Measurements from ENCODE around the gene MUSTN1. TPM values are rescaled to one million over a fixed set of nuclear protein-coding genes. Genes with fewer than 3 reads are reported as not detected.

Gene MUSTN1
- total RNA-seq, 1 donor from 2014 or later, result not detected

GRCh38 chr3:52852419-52852818, 17.6 kb upstream of the MUSTN1 start:
- no peak overlapping the region for H3K27ac ChIP-seq (ENCODE audit: low read depth, low read length)
- Mint-ChIP-seq H3K4me1 (ENCODE audit: low read depth, unreplicated experiment) (peaks cover 6% of the 10 kb centered on the region), H3K27ac (ENCODE audit: unreplicated experiment) (no peak overlapping the region), H3K36me3 (ENCODE audit: low read depth, unreplicated experiment) (peaks cover 3% of the 10 kb centered on the region), H3K4me3 (ENCODE audit: unreplicated experiment) (no peak overlapping the region), H3K27me3 (ENCODE audit: low read depth, unreplicated experiment) (no peaks in the 10 kb centered on the region), H3K9me3 (ENCODE audit: unreplicated experiment) (no peaks in the 10 kb centered on the region)
- DNase-seq (ENCODE audit: low read depth) (no peak), FAIRE-seq (no peak)
- no peak overlapping the region for H3K4me2 ChIP-seq (ENCODE audit: low read length)
- no peak overlapping the region for H3K9ac ChIP-seq (ENCODE audit: low read length)
- TF ChIP-seq CTCF (IDR thresholded peaks at IDR 0.05; ENCODE audit: insufficient read depth, low read depth, low read length) (no peak), EZH2 (IDR thresholded peaks at IDR 0.05; ENCODE audit: insufficient read depth, low read length) (no peak)
- no peaks in the 10 kb centered on the region for H3K79me2 ChIP-seq (ENCODE audit: insufficient read depth, low read length)
- peaks cover 24% of the 10 kb centered on the region for H4K20me1 ChIP-seq (ENCODE audit: insufficient read depth, low read length)
- H3K27me3 ChIP-seq (ENCODE audit: insufficient read depth, low read length), result no peaks in the 10 kb centered on the region
- H3K4me1 ChIP-seq (ENCODE audit: insufficient read depth, low read length), result no peaks in the 10 kb centered on the region
- H3K4me3 ChIP-seq (ENCODE audit: insufficient read depth, low read depth, low read length), result no peak overlapping the region
- H3K36me3 ChIP-seq (ENCODE audit: insufficient read depth, low read length), result no peaks in the 10 kb centered on the region
- no peaks in the 10 kb centered on the region for H3K9me3 ChIP-seq (ENCODE audit: insufficient read depth, low read depth, low read length)
- no peak overlapping the region for H2AFZ ChIP-seq (ENCODE audit: low read depth, low read length)

- no peak overlapping the region for H3K27ac ChIP-seq (ENCODE audit: low read depth, low read length)
- DNase-seq (ENCODE audit: low read depth) (no peak), FAIRE-seq (no peak)
- H3K4me2 ChIP-seq (ENCODE audit: low read length), result no peak overlapping the region
- TF ChIP-seq EZH2 (IDR thresholded peaks at IDR 0.05; ENCODE audit: insufficient read depth, low read length) (no peak), CTCF (IDR thresholded peaks at IDR 0.05; ENCODE audit: insufficient read depth, low read depth, low read length) (peak; percentile 54)
- no peak overlapping the region for H3K4me3 Mint-ChIP-seq (ENCODE audit: unreplicated experiment)
- H2AFZ ChIP-seq (ENCODE audit: low read depth, low read length), result no peak overlapping the region
- H3K4me1 ChIP-seq (ENCODE audit: insufficient read depth, low read length), result no peaks in the 10 kb centered on the region
- no peaks in the 10 kb centered on the region for H3K36me3 ChIP-seq (ENCODE audit: insufficient read depth, low read length)
- H3K27ac Mint-ChIP-seq (ENCODE audit: unreplicated experiment), result no peak overlapping the region
- peaks cover 6% of the 10 kb centered on the region for H3K36me3 Mint-ChIP-seq (ENCODE audit: low read depth, unreplicated experiment)
- no peaks in the 10 kb centered on the region for H3K9me3 ChIP-seq (ENCODE audit: insufficient read depth, low read depth, low read length)
- no peaks in the 10 kb centered on the region for H3K27me3 Mint-ChIP-seq (ENCODE audit: low read depth, unreplicated experiment)
- H4K20me1 ChIP-seq (ENCODE audit: insufficient read depth, low read length), result peaks cover 14% of the 10 kb centered on the region
- no peaks in the 10 kb centered on the region for H3K9me3 Mint-ChIP-seq (ENCODE audit: unreplicated experiment)
- H3K4me1 Mint-ChIP-seq (ENCODE audit: low read depth, unreplicated experiment), result peaks cover 6% of the 10 kb centered on the region
- no peaks in the 10 kb centered on the region for H3K79me2 ChIP-seq (ENCODE audit: insufficient read depth, low read length)
- H3K4me3 ChIP-seq (ENCODE audit: insufficient read depth, low read depth, low read length), result no peak overlapping the region
- no peaks in the 10 kb centered on the region for H3K27me3 ChIP-seq (ENCODE audit: insufficient read depth, low read length)
- no peak overlapping the region for H3K9ac ChIP-seq (ENCODE audit: low read length)
Observed at GRCh38 chr3:52851348-52851747, 16.5 kb upstream of the MUSTN1 start.

- no peak overlapping the region for H2AFZ ChIP-seq (ENCODE audit: low read depth, low read length)
- Mint-ChIP-seq H3K27ac (ENCODE audit: unreplicated experiment) (no peak overlapping the region), H3K36me3 (ENCODE audit: low read depth, unreplicated experiment) (peaks cover 6% of the 10 kb centered on the region), H3K9me3 (ENCODE audit: unreplicated experiment) (no peaks in the 10 kb centered on the region), H3K4me3 (ENCODE audit: unreplicated experiment) (no peak overlapping the region), H3K4me1 (ENCODE audit: low read depth, unreplicated experiment) (peaks cover 6% of the 10 kb centered on the region), H3K27me3 (ENCODE audit: low read depth, unreplicated experiment) (no peaks in the 10 kb centered on the region)
- no peak overlapping the region for H3K9ac ChIP-seq (ENCODE audit: low read length)
- no peak for DNase-seq (ENCODE audit: low read depth)
- H3K9me3 ChIP-seq (ENCODE audit: insufficient read depth, low read depth, low read length), result no peaks in the 10 kb centered on the region
- no peaks in the 10 kb centered on the region for H3K4me1 ChIP-seq (ENCODE audit: insufficient read depth, low read length)
- H3K4me2 ChIP-seq (ENCODE audit: low read length), result no peak overlapping the region
- no peaks in the 10 kb centered on the region for H3K27me3 ChIP-seq (ENCODE audit: insufficient read depth, low read length)
- FAIRE-seq, result no peak
- no peak overlapping the region for H3K27ac ChIP-seq (ENCODE audit: low read depth, low read length)
- peaks cover 4% of the 10 kb centered on the region for H4K20me1 ChIP-seq (ENCODE audit: insufficient read depth, low read length)
- TF ChIP-seq CTCF (IDR thresholded peaks at IDR 0.05; ENCODE audit: insufficient read depth, low read depth, low read length) (no peak), EZH2 (IDR thresholded peaks at IDR 0.05; ENCODE audit: insufficient read depth, low read length) (no peak)
- no peaks in the 10 kb centered on the region for H3K36me3 ChIP-seq (ENCODE audit: insufficient read depth, low read length)
- H3K79me2 ChIP-seq (ENCODE audit: insufficient read depth, low read length), result no peaks in the 10 kb centered on the region
- no peak overlapping the region for H3K4me3 ChIP-seq (ENCODE audit: insufficient read depth, low read depth, low read length)
Observed at GRCh38 chr3:52849656-52850055, 14.8 kb upstream of the MUSTN1 start.
